Measurements from ENCODE around the gene HELZ.
"Not testable (repeated sequence)": the region's sequence is repeated elsewhere in the genome, so short reads cannot be mapped to it uniquely, and the experiment has no call there.

Gene HELZ

DNA sequence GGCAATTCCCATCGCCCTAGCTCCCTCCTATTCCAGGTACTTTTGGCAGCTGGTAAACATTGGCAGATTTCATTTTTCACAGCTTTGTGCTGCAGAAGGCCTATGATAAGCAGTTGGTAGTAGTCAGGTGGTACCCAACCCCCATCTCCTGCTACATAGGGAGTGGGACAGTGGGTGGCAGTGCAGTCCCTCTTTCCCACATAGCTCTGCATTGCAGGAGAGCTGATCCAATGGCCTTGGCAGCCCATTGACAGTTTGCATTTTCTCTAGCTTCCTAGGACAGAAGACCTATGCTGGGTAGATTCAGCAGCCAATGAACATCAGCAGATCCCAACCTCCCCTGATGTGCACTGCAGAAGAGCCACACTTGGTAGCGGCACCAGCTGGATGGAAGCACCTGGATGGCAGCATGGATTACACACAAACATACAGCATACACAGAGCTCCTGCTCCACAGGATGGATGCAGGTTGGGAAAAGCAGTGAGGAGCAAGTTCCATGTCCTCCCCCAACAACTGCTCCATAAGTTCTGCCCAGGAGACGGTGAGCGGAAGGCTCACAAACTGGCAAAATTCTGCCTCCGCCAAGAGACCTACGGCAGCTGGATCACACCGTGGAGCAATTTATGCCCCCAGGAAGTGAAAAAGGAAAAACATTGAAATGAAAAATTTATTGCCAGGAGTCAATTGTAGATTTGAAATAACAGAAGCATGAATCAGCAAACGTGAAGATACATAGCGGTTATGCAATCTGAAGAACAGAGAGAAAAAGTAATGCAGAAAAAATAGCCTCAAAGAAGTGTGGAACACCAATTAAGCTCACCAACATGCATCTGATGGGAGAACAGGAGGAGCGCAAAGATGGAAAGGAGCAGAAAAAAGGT is 105.0 kb downstream of the HELZ start:
- DNase-seq: no peak

DNA sequence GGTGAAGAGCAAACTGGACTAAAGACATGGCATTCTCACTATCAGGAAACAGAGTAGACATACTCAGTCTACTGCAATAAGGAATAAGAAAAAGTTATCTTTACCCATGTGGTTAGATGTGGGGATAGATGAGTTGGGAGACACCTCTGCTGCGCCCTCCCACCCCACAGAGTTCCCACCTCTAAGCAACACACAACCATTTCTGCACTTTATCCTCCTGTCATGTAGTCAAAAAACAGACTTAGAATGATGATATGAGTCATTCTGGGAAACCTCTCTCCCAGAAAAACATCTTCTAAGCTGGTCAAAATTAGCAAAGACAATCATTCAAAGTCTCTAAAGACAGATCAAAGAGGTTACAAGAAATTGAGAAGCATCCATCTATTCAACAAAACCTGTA is 105.7 kb downstream of the HELZ start:
- no peak for DNase-seq

DNA sequence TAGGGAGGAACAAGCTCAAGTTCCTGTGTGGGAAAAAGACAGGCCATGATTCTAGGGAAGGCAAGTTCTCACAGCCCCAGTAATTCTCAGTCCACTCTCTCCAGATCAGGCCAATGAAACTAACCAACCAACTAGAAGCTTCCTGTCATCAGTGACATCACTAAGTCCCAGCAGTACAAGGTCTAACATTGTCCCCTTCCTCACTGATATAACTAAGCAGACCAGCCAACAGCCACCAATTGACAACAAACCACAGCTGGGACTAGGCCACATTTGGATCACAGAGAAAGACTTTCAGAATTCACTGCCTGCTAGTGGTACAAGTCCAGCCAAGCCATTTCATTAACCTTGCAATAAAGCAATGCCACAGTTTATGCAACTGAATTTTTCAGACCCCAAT is 106.6 kb downstream of the HELZ start:
- DNase-seq: no peak

DNA sequence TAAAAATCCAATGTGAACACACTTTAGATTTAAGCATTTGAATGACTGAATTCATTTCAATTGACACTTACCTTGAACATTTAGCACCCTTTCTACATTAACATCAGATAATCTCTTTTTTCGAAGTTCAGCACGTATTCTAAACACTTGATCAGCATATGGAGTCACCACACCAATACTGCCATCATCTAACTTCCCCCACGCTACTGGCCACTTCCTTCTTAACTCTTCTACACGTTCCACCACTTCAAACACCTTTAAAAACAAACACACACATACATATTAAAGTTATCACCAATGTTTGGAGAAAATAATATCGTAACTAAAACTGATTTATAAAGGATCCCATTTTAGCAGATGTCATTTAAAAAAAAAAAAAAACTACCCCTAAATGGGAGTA is 107.1 kb downstream of the HELZ start:
- DNase-seq: no peak

DNA sequence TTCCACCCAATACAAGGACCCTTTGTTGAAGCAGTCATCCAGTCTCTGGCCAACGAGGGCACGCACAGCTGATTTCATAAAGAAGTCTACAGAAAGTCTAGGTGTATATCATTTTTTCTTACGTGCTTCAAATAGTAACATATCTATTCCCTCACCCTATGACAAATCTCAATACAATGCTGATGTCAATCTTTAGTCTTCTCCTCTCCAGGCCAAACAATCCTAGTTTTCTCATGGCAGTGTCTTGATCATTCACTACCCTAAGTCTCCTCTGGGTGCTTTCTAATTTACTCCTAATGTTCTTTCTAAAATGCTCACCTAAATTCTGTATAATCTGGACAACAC is 108.0 kb downstream of the HELZ start:
- no peak for DNase-seq

DNA sequence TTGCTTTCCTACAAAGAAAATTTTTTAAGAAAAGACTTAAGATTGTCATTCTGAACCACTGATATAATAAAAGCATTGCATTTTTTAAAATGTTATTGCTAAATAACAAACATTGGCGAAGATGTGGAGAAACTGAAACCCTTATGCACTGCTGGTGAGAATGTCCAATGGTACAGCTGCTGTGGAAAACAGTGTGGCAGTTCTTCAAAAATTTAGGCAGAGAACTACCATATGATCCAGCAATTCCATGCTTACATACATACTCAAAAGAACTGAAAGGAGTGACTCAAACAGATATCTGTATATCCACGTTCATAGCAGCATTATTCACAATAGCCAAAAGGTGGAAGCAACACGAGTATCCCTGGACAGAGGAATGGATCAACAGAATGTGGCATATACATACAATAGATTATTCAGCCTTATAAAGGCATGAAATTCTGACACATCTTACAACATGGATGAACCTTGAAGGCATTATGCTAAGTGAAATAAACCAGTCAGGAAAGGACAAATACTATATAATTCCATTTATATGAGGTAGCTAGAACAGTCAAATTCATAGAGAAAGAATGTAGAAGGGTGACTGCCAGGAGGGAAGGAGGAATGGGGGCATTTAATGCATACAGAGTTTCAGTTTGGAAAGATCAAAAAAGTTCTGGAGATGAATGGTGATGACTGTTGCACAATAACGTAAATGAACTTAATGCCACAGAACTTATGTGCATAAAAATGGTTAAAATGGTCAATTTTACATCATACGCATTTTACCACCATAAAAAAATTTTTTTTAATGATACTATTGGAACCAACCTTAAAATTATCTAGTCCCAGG is 108.6 kb downstream of the HELZ start:
- no peak for DNase-seq

DNA sequence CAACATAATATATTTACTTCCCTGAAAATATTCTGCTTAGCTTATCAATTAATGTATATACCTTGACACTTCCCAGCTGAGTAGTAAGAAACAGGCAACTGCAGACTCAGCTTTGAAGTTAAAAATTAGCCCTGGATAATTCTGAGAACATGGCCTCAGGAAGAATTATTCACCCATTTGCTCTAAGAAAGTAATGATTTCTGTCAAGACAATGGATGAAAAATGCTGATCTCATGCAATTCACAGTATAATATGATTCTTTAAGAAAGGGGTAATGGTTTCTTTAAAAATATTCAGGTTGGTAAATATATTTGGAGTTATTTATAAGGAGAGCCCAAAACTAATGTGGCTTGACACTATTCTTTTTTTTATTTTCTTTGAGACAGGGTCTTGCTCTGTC is 111.8 kb downstream of the HELZ start:
- DNase-seq: no peak

DNA sequence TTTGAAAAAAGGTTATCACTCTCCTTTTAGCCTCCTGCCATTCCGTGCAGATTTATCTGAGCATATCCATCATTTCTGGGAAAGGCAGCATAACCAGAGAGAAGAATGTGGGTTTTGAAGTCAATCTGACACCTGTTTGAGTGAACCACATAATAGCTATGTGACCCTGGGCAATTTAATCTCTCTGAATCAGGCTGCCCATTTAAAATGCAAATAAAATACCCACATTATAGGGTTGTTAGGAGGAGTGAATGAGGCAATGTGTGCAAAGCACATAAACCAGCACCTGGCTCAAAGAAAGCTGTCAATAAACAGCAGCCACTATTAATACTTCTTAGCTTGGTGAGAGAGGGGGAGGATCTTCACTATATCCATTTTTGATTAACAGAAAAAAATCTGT is 112.6 kb downstream of the HELZ start:
- DNase-seq: peak; percentile 41

DNA sequence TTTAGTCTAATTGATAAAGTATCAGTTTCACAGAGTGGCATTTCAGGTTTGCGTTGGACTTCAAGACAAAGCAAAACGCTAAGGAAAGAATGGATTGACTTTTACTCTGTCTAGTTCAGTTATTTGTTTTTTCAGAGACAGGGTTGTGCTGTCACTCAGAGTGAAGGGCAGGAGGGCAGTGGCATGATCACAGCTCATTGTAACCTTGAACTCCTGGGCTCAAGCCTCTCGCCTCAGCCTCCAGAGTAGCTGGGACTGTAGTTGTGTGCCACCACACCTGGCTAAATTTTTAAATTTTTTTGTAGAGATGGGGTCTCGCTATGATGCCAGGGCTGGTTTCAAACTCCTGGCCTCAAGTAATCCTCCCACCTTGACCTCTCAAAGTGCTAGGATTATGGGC is 114.2 kb downstream of the HELZ start:
- no peak for DNase-seq

DNA sequence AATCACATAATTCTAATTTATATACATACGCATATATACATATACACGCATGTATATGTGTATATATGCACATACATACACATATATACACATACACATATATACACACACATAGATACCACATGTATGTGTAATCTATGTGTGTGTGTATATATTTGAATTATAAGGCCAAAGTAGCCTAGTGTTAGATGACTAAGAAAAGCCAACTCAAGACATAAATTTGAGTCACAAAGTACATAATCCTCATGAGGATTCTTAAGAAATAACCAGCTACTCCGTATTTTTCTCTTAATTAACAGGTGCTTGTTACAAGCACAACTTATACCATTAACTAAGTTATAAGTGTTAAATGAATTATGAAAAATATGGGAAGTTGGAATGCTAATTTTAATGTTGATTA is 115.7 kb downstream of the HELZ start:
- no peak for DNase-seq

DNA sequence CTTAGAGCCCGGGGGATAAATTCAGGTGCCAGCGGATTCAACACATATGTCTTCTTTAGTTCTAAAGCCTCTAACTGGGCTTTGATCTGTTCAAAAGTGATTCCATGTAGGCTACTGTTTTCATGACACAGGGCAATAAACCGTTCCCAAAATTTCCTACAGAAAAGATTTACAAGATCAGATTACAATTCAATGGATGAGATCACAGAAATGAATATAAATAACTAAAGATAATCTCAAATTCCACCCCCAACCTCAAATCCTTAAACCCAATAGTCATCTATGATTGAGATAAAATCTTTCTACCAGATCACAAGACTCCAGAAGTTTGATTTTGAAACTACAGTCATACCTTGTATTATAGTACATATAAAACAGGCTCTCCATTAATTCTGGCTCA is 116.3 kb downstream of the HELZ start:
- DNase-seq: no peak

DNA sequence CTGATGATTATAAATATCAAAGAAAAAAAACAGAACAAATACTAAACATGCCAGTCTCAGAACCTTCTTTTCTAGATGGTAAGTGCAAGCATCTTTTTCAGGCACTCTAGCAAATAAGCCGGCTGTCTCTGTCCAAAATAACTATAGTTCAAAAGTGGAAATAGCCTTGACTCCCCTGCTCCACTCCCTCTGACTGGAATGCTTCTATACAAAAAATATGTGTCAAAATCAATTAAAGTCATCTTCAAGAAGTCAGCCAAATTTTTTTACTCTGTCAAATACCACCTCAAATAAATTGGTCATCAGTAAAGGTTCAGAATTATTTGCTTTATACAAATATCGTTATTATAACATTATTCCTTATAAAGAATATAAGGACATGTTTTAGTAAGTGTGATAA is 117.1 kb downstream of the HELZ start:
- no peak for DNase-seq

DNA sequence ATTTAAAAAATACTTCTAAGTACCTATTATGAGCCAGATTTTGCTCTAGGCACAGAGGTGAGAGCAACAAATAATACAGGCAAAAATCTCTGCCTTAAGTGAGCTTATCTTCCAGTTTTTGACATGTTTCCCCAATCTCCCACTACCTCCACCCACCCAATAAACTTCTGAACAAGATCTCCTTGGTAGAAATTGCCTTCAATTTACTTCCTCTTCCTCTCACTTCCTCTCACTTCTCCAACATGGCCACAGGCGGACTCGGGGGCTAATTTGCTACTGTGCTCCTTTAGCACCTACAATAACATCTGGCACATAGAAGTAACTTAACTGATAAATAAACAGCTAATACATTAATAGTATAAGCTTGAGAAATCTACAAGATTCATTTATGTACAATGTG is 118.0 kb downstream of the HELZ start:
- no peak for DNase-seq

DNA sequence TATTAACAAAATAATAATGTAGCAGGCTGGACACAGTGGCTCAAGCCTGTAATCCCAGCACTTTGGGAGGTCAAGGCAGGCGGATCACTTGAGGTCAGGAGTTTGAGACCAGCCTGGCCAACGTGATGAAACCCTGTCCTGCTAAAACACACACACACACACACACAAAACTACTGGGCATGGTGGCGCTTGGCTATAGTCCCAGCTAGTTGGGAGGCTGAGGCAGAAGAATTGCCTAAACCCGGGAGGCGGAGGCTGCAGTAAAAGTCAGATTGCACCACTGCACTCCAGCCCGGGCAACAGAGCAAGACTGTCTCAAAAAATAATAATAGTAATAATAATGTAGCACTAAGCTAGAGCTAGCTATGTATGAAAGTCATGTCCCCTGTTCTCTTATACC is 118.5 kb downstream of the HELZ start:
- not testable (repeated sequence) for DNase-seq

DNA sequence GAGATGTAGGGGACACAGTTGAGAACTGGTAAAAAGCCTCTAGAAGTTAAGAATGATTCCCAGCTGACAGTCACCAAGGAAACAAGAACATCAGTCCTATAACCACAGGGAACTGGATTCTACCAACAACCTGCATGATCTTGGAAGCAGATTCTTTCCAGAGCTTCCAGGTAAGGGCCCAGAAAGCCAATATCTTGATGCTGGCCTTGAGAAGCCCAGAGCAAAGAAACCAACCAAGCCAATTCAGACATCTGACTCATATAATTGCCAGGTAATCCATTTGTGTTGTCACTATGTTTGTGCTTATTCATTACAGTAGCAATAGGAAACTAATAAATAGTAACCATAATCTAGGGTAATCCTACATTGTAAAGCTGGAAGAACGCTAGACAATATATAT is 119.1 kb downstream of the HELZ start:
- DNase-seq: no peak

DNA sequence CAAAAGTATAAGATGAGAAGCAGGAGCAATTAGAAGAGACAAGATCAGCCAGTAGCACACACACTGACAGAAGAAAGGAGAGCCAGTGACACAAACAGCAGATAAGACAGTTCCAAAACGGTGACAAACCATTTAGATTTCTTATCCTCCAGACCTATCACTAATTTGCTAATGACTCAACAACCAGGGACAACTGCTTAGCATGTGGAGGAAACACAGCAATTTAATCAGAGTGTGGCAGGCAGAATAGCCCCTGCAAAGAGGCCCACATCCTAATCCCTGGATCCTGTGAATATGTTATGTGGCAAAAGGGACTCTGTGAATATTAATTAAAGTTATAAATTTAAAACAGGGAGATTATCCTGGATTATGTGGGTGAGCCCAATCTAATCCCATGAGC is 119.6 kb downstream of the HELZ start:
- no peak for DNase-seq

DNA sequence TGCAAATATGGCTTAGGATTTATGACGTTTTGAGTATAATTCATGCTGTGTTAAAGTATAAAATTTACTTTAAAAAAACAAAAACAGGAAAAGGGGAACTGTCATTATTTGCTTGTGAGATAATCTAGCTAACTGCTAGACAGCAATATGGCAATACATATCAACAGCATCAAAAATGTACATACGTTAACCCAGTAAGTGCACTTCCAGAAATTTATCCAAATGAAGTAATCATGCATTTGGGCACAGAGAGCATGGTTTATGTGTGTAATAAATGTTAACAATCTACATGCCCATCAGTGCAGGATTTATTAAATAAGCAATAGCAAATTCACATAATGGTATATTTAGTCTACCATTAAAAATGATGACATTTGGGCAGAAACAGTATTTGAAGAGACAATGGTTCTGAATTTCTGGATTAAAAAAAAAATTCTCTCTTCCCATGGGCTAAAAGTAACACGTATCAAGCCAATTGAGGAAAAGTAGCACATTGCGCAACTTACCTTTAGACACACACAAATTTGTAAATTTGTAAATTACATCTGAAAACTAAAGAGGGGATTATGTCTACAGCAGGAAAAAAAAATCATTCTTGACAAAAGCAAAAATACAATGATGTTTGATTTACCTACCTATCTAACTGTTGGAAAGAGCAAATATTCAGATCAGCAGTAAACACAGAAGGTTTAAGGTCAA is 120.4 kb downstream of the HELZ start:
- DNase-seq: no peak

DNA sequence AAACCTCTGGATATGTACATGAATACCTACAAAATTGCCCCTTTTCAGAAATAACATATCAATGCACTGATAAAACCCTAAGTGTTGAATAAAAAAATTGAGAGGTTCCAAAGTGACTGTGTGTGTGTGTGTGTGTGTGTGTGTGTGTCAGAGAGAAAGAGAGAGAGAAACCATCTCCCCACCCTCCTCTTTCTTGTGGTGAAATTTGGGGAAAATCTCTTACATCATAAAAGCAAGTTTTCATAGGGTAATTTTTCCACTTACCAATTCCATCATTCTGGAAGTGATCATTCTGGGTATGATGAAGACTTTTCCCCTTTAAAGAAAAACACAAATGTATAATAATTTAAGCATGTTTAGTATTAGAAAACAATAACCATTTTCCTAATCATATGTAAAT is 121.3 kb downstream of the HELZ start:
- no peak for DNase-seq

DNA sequence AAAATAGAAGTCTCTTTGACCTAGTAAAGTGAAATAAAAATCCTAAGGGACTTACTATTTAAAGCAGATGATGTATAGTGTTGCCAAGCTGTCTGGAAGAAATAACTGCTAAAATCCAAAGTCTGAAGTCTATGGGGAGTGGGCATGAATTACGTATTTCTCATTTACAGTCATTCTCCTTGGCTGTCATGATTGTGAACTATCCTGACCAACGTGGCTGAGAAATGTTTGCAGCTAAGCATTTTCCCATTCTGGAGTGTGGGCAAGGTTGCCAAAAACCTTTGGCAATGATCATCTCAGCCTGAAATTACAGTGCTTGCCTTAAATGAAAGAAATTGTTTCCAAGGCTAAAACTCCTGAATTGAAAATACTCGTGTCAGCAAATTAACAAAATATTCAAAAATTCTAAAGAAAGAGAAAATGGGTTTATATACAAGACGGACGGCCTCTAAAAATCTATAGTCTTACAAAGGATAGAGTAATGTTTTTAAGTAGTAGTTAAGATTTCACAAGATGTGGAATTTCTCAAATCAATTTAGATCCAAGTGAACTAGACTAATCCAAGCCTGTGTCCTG is 123.6 kb downstream of the HELZ start:
- no peak for DNase-seq

DNA sequence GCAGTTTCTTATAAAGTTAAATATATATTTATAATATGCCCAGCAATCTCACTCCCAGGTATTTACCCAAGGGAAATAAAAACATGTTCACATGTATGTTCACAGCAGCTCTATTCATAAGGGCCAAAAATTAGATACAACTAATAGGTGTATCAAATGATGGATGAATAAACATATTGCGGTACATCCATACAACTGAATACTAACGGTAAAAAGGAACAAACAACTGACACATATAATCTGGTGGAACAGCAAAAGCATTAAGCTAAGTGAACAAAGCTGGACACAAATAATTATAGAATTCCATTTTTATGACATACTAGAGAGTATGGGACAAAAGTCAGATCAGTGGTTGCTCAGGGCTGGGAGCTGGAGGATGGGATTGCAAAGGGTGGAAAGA is 125.9 kb downstream of the HELZ start:
- DNase-seq: no peak

DNA sequence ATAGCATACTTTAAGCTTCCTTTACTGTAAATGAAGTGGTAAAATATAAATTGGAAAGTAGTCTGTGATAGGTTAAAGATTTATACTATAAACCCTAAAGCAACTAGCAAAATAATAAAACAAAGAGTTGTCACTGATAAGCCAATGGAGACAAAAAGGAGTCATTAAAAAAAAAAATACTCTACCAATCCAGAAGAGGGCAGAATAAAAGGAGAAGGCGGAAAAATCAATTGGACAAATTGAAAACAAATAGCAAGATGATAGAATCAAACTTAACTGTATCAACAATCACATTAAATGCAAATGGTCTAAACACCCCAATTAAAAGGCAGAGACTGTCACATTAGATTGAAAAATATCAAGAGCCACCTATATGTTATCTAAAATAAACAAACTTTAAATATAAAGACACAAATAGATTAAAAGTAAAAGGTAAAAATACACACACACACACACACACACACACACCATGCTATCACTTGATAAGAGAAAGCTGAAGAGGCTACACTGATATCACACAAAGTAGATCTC is 128.9 kb downstream of the HELZ start:
- DNase-seq: no peak

DNA sequence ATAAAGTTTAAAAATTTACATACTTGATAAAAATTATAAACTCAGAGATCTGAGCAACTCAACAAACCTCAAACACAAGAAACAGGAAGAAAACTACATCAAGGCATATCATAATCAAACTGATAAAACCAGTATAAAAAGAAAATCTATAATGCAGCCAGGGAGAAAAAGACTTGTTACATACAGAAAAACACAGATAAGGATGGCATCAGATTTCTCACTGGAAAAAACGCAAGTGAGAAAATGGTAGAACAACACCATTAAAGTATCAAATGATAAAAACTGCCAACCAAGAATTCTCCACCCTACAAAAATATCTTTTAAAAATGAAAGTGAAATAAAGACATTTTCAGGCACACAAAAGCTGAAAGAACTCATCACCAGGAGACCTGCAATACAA is 129.6 kb downstream of the HELZ start:
- DNase-seq: no peak

DNA sequence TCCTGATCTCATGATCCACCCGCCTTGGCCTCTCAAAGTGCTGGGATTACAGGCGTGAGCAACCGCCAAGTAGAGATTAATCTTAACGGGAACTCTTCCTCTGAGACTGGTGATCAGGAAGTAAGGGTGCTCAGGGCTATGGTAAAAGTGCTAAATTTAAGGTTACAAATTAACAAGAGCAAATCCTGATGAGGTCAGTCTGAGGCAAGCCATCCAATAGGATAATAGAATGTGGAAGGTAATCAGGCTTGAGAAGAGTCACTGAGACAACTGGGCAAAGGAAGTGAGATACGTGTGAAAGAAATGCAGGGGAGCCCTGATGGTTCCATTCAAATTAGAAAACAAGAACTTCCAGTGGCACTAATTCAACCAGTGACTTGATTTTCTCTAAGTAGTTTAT is 131.5 kb downstream of the HELZ start:
- no peak for DNase-seq

All from NCI-H1105 (cell line).